Astrocyte (in vitro differentiated cells and primary cell): ENCODE results near the gene PDSS2.

Source experiments
- CTCF ChIP-seq: IDR thresholded peaks from 2 replicates; pipeline ENCODE4 v1.5.1; 2011; ENCODE audit warnings: low read depth, mild to moderate bottlenecking, inconsistent platforms, low read length, moderate library complexity; ENCODE audit not compliant: insufficient read depth
- EZH2 ChIP-seq: IDR thresholded peaks from 2 replicates; pipeline ENCODE4 v1.6.1; 2012; ENCODE audit warnings: mild to moderate bottlenecking, low read length, inconsistent platforms; ENCODE audit not compliant: insufficient read depth

- TF ChIP-seq EZH2: no peak
- no peak for TF ChIP-seq CTCF
These were observed 242.1 kb downstream of the PDSS2 start for GRCh38 chr6:107217248-107217647.
